IMR-90 (cell line): ENCODE data around the gene DNAH9. TPM values are rescaled to one million over a fixed set of nuclear protein-coding genes. Genes with fewer than 3 reads are reported as not detected.

ENCODE experiments used
- ATAC-seq: fragments of 200-7000 bp; cut with Tn5 transposase; 2 replicates; pipeline ENCODE4 v1.9.1; 2020; ENCODE audit warnings: low read depth, mild to moderate bottlenecking, moderate library complexity
- BruUV-seq: library from RNA; stranded (reverse); fragments of 400-500 nt; replicated peaks from 2 replicates; lab custom pipeline; 2021; lab: Mats Ljungman, UMichigan
- CTCF ChIA-PET: fragments of 300-600 bp; formaldehyde crosslinking; extraction: SDS; loops from one replicate; lab custom pipeline; 2021; ENCODE audit warnings: antibody characterized with exemption; lab: Yijun Ruan, JAX
- POLR2A ChIA-PET: fragments of 300-600 bp; sonication (Branson Sonifier 250); formaldehyde crosslinking; loops from one replicate; lab custom pipeline; 2022; ENCODE audit warnings: antibody characterized with exemption; ENCODE audit not compliant: unreplicated experiment; lab: Charles Lee
- DNase-seq: peaks from one replicate; pipeline ENCODE4 v3.0.0; 2013
- H2AFZ ChIP-seq: replicated peaks from 2 replicates; pipeline ENCODE3; 2013; ENCODE audit warnings: low read length, mild to moderate bottlenecking; ENCODE audit not compliant: poor library complexity
- H2AK5ac ChIP-seq: 2 replicates; pipeline ENCODE4 v1.6.1; 2013; ENCODE audit warnings: low read depth, low read length, inconsistent platforms
- H2AK9ac ChIP-seq: replicated peaks from 2 replicates; pipeline ENCODE3; 2013; ENCODE audit warnings: mild to moderate bottlenecking, low read depth, low read length, moderate library complexity; ENCODE audit not compliant: poor library complexity
- H2BK120ac ChIP-seq: 2 replicates; pipeline ENCODE4 v1.6.1; 2013; ENCODE audit warnings: low read depth, low read length, inconsistent platforms
- H2BK15ac ChIP-seq: 3 replicates; pipeline ENCODE4 v1.6.1; 2013; ENCODE audit warnings: low read depth, low read length, inconsistent platforms
- H2BK20ac ChIP-seq: 2 replicates; pipeline ENCODE4 v1.6.1; 2013; ENCODE audit warnings: low read depth, mild to moderate bottlenecking, inconsistent platforms, low read length, moderate library complexity
- H2BK5ac ChIP-seq: 2 replicates; pipeline ENCODE4 v1.6.1; 2013; ENCODE audit warnings: mild to moderate bottlenecking, low read depth, low read length, inconsistent platforms; ENCODE audit not compliant: poor library complexity, severe bottlenecking
- H3K14ac ChIP-seq: replicated peaks from 2 replicates; pipeline ENCODE4 v1.6.1; 2013; ENCODE audit warnings: low read depth, low read length, inconsistent platforms
- H3K18ac ChIP-seq: 2 replicates; pipeline ENCODE4 v1.6.1; 2013; ENCODE audit warnings: low read depth, low read length, control low read depth
- H3K23ac ChIP-seq: 2 replicates; pipeline ENCODE4 v1.6.1; 2013; ENCODE audit warnings: low read depth, low read length, inconsistent platforms
- H3K27ac ChIP-seq: 2 replicates; pipeline ENCODE4 v1.5.1; 2013; ENCODE audit warnings: mild to moderate bottlenecking, control low read depth, low read length; ENCODE audit not compliant: insufficient read depth
- H3K27me3 ChIP-seq: 2 replicates; pipeline ENCODE4 v1.6.1; 2013; ENCODE audit warnings: low read length; ENCODE audit not compliant: control insufficient read depth, insufficient read depth
- H3K36me3 ChIP-seq: 2 replicates; pipeline ENCODE4 v1.6.1; 2013; ENCODE audit warnings: low read length, mixed read lengths; ENCODE audit not compliant: control insufficient read depth, insufficient read depth
- H3K4ac ChIP-seq: 2 replicates; pipeline ENCODE4 v1.6.1; 2013; ENCODE audit warnings: low read depth, low read length, inconsistent platforms
- H3K4me1 ChIP-seq: 2 replicates; pipeline ENCODE4 v1.6.1; 2013; ENCODE audit warnings: low read length, mixed read lengths; ENCODE audit not compliant: control insufficient read depth, insufficient read depth
- H3K4me2 ChIP-seq: 2 replicates; pipeline ENCODE4 v1.6.1; 2013; ENCODE audit warnings: low read depth, mild to moderate bottlenecking, control low read depth, low read length, moderate library complexity
- H3K4me3 ChIP-seq: 2 replicates; pipeline ENCODE4 v1.5.1; 2013; ENCODE audit warnings: low read depth, mild to moderate bottlenecking, control low read depth, low read length, moderate library complexity; ENCODE audit not compliant: insufficient read depth
- H3K56ac ChIP-seq: 2 replicates; pipeline ENCODE4 v1.6.1; 2013; ENCODE audit warnings: low read length, inconsistent platforms; ENCODE audit not compliant: insufficient read depth; ENCODE audit errors: extremely low read depth
- H3K79me1 ChIP-seq, 2 experiments: 2 replicates each; pipeline ENCODE4 v1.6.1; 2013; ENCODE audit warnings: low read length in 2 of 2, inconsistent platforms in 1 of 2, low read depth in 1 of 2
- H3K9ac ChIP-seq: 2 replicates; pipeline ENCODE4 v1.6.1; 2013; ENCODE audit warnings: low read depth, low read length, control low read depth
- H3K9me1 ChIP-seq: 2 replicates; pipeline ENCODE4 v1.6.1; 2013; ENCODE audit warnings: low read length, inconsistent platforms; ENCODE audit not compliant: insufficient read depth
- H3K9me3 ChIP-seq: 2 replicates; pipeline ENCODE4 v1.6.1; 2013; ENCODE audit warnings: low read length; ENCODE audit not compliant: control insufficient read depth, insufficient read depth
- H4K20me1 ChIP-seq: 2 replicates; pipeline ENCODE4 v1.6.1; 2013; ENCODE audit warnings: low read length, inconsistent platforms; ENCODE audit not compliant: insufficient read depth
- H4K5ac ChIP-seq: 2 replicates; pipeline ENCODE4 v1.6.1; 2013; ENCODE audit warnings: mild to moderate bottlenecking, low read depth, low read length, control low read depth
- H4K8ac ChIP-seq, 2 experiments: 2 replicates each; pipeline ENCODE4 v1.6.1; 2013; ENCODE audit warnings: low read depth in 2 of 2, low read length in 2 of 2, control low read depth in 1 of 2, inconsistent platforms in 1 of 2
- H4K91ac ChIP-seq: 2 replicates; pipeline ENCODE4 v1.6.1; 2013; ENCODE audit warnings: low read depth, low read length, inconsistent platforms; ENCODE audit not compliant: insufficient read depth
- CEBPB ChIP-seq: IDR thresholded peaks from 2 replicates; pipeline ENCODE4 v1.6.1; 2012; ENCODE audit warnings: low read depth, low read length, improper control_type of control experiment
- ELK1 ChIP-seq: fragments of 150-350 bp; IDR thresholded peaks from 2 replicates; pipeline ENCODE4 v1.6.1; 2016; ENCODE audit warnings: low read depth, mild to moderate bottlenecking, low read length, moderate library complexity, borderline replicate concordance
- MAFK ChIP-seq: IDR thresholded peaks from 2 replicates; pipeline ENCODE4 v1.6.1; 2012; ENCODE audit warnings: low read depth, low read length, improper control_type of control experiment
- NFE2L2 ChIP-seq: fragments of 150-350 bp; IDR thresholded peaks from 2 replicates; pipeline ENCODE4 v1.6.1; 2016; ENCODE audit warnings: low read depth, mild to moderate bottlenecking, low read length
- RFX5 ChIP-seq: IDR thresholded peaks from 2 replicates; pipeline ENCODE4 v1.8.0; 2012; ENCODE audit warnings: low read depth, mild to moderate bottlenecking, low read length, moderate library complexity
- SMC3 ChIP-seq: fragments of 150-350 bp; IDR thresholded peaks from 2 replicates; pipeline ENCODE4 v1.6.1; 2016; ENCODE audit warnings: low read depth, mild to moderate bottlenecking, antibody characterized with exemption, low read length, moderate library complexity
- WGBS, 2 experiments: methylation state at CpG; one replicate each; pipeline versions ENCODE4 v1.1.5 to v1.1.7; 2013; ENCODE audit warnings: missing lambda C conversion rate in 2 of 2; ENCODE audit not compliant: insufficient read length in 1 of 2; ENCODE audit errors: extremely low coverage in 2 of 2; 5-methylcytosine and 5-hydroxymethylcytosine counted together
- dilution Hi-C: fragments of 300-500 bp; cut with HindIII; formaldehyde crosslinking; loops from one replicate; pipeline ENCODE4 v1.14.3; 2018; ENCODE audit warnings: low sequenced_read_pairs; ENCODE audit not compliant: unreplicated experiment
- in situ Hi-C: fragments of 300-500 bp; cut with MboI; formaldehyde crosslinking; loops from 3 replicates; pipeline ENCODE4 v1.14.3; 2019; ENCODE audit warnings: low sequenced_read_pairs, inconsistent platforms, mixed read lengths
- intact Hi-C: fragments of 100-400 bp; cut with micrococcal nuclease; formaldehyde crosslinking; loops from 2 replicates; pipeline ENCODE4 v1.10.0; 2022
- polyA plus RNA-seq, 3 experiments: library from polyadenylated mRNA; depleted of rRNA; stranded (reverse); fragments of >200 nt; gene quantifications; 2 replicates each; pipeline ENCODE4 v1.2.3, GENCODE V29; 2012; ENCODE audit warnings: low replicate concordance in 1 of 3
- total RNA-seq: library from RNA; depleted of rRNA; stranded (reverse); fragments of >200 nt; gene quantifications from 2 replicates; pipeline ENCODE4 v1.2.3, GENCODE V29; 2012

The DNAH9 gene
- total and polyA plus RNA-seq, 2 of the 4 experiments (the other 2 are of a cell fraction) = not detected

- 20% methylated on average over 1 of the region's 5 CpGs; no CpG with 5 or more reads in 1 of the 2 experiments for WGBS, 2 experiments
- in situ Hi-C loops = no loop called here
- ATAC-seq = no peak
Measured at GRCh38 chr17:11739351-11739750, 141.1 kb downstream of the DNAH9 start.

More at GRCh38 chr17:11739351-11739750, 141.1 kb downstream of the DNAH9 start:
- Histone ChIP-seq H3K56ac (no peak overlapping the region), H3K36me3 (no peaks in the 10 kb centered on the region), H2BK20ac (no peak overlapping the region), H3K9me3 (peaks cover 34% of the 10 kb centered on the region), H3K23ac (no peak overlapping the region), H3K4me3 (no peak overlapping the region), H2AK5ac (no peak overlapping the region), H3K27ac (no peak overlapping the region), H4K20me1 (no peaks in the 10 kb centered on the region), H2BK120ac (no peak overlapping the region), H4K91ac (no peak overlapping the region), H3K4me1 (no peaks in the 10 kb centered on the region), H3K18ac (no peak overlapping the region), H3K79me1 (no peaks in the 10 kb centered on the region), H3K14ac (no peak overlapping the region), H4K8ac (no peak overlapping the region), H3K9ac (no peak overlapping the region), H3K4ac (no peak overlapping the region), H2AFZ (no peak overlapping the region), H2AK9ac (no peak overlapping the region), H3K9me1 (no peaks in the 10 kb centered on the region), H3K4me2 (no peak overlapping the region), H3K27me3 (no peaks in the 10 kb centered on the region), H4K5ac (no peak overlapping the region), H2BK5ac (no peak overlapping the region), H2BK15ac (no peak overlapping the region)
- dilution Hi-C loops (no loop called here), intact Hi-C loops (no loop called here)
- DNase-seq = no peak
- TF ChIP-seq RFX5 = no peak
- TF ChIP-seq CEBPB = no peak
- no peak for TF ChIP-seq ELK1
- TF ChIP-seq SMC3 = no peak
- TF ChIP-seq MAFK = no peak
- no peak for TF ChIP-seq NFE2L2
- no TSS peak for BruUV-seq
- ChIA-PET CTCF (no interaction called here), POLR2A (no interaction called here)
